ENCODE data around the gene POU2AF1.

DNA sequence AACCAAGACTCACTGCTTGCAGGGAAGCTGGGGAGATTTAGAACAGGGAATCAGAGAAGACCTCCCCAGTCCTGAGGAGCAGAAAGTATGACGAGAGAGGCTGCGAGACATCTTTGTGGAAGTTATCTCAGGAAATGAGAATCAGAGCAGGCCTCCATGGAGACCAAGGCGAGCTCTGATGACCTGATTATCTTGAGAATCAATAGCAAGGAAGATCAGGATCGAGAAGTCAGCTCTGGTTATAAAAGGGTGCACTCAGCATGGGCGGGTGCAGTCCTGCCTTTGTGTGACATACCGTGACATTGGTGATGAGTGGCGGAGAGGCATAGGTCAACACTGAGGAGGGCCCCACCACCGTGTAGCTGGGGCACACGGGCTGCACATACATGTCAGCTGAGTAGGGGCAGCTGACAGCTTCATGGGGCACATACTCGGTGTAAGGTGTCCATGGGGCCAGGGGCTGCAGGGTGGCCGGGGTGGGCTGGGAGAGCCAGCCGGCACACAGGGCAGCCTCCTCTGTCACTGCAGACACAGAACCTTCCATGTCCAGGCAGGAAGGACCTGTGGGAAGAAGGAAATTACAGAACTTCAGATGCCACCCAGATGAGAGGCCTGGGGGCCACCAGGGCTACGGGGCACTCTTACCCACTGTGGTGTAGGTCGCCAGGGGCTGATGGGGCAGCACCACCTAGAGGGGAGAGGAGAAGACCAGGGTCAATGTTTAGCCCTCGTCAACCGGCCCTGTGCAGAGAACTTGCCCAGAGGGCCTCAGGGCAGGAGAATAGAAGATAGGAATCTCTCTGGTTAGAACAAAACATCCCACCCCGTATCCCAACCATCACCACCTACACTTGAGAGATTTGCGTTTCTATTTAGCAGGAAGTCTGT is 21.7 kb downstream of the POU2AF1 start:
- TF ChIP-seq, protein P1, sequence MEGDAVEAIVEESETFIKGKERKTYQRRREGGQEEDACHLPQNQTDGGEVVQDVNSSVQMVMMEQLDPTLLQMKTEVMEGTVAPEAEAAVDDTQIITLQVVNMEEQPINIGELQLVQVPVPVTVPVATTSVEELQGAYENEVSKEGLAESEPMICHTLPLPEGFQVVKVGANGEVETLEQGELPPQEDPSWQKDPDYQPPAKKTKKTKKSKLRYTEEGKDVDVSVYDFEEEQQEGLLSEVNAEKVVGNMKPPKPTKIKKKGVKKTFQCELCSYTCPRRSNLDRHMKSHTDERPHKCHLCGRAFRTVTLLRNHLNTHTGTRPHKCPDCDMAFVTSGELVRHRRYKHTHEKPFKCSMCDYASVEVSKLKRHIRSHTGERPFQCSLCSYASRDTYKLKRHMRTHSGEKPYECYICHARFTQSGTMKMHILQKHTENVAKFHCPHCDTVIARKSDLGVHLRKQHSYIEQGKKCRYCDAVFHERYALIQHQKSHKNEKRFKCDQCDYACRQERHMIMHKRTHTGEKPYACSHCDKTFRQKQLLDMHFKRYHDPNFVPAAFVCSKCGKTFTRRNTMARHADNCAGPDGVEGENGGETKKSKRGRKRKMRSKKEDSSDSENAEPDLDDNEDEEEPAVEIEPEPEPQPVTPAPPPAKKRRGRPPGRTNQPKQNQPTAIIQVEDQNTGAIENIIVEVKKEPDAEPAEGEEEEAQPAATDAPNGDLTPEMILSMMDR (optimal IDR thresholded peaks at IDR 0.05 in 1 of 3, IDR thresholded peaks at IDR 0.05 in 1 of 3, conservative IDR thresholded peaks at IDR 0.05 in 1 of 3; ENCODE audit: extremely low read depth in 1 of 3, insufficient read depth in 2 of 3, low read length in 3 of 3) = no peak
- TF ChIP-seq EZH2 (IDR thresholded peaks at IDR 0.05; ENCODE audit: low read length) = no peak

Data from keratinocyte (primary cell).